Thymus (tissue), 11 donors: ENCODE data around the gene MMP24OS. TPM values are rescaled to one million over a fixed set of nuclear protein-coding genes. Genes with fewer than 3 reads are reported as not detected.
A peak's percentile ranks its signal among the peaks of the same experiment; 100 is the strongest.

Source experiments
- DNase-seq, 9 donors: peaks; one replicate each; pipeline ENCODE4 v3.0.0-alpha.2; 2013; ENCODE audit warnings: low spot score in 9 of 9, low read depth in 6 of 9, missing footprints in 1 of 9
- H3K27ac ChIP-seq, 2 donors: one replicate each; pipeline ENCODE4 v1.5.1; 2013; ENCODE audit warnings: control low read depth in 1 of 2, low read depth in 1 of 2, low read length in 1 of 2, mild to moderate bottlenecking in 1 of 2, moderate library complexity in 1 of 2
- H3K27me3 ChIP-seq, 2 donors: one replicate each; pipeline ENCODE4 v1.5.1; 2013; ENCODE audit warnings: low read length in 1 of 2; ENCODE audit not compliant: control insufficient read depth in 2 of 2, insufficient read depth in 1 of 2
- H3K36me3 ChIP-seq, 2 donors: one replicate each; pipeline ENCODE4 v1.5.1; 2013; ENCODE audit warnings: low read length in 1 of 2, mild to moderate bottlenecking in 1 of 2, moderate library complexity in 1 of 2; ENCODE audit not compliant: control insufficient read depth in 2 of 2, insufficient read depth in 2 of 2
- H3K4me1 ChIP-seq, 2 donors: one replicate each; pipeline ENCODE4 v1.5.1; 2013; ENCODE audit warnings: low read length in 2 of 2; ENCODE audit not compliant: control insufficient read depth in 2 of 2, insufficient read depth in 2 of 2
- H3K4me3 ChIP-seq, 2 donors: one replicate each; pipeline ENCODE4 v1.5.1; 2013; ENCODE audit warnings: low read length in 2 of 2, control low read depth in 1 of 2, mild to moderate bottlenecking in 1 of 2
- H3K9me3 ChIP-seq, 2 donors: one replicate each; pipeline ENCODE4 v1.5.1; 2013; ENCODE audit warnings: low read length in 1 of 2, mild to moderate bottlenecking in 1 of 2; ENCODE audit not compliant: control insufficient read depth in 2 of 2, insufficient read depth in 1 of 2
- WGBS: extraction: QIAGEN DNeasy Blood & Tissue Kit; methylation state at CpG from one replicate; pipeline ENCODE4 v1.1.7; 2013; 5-methylcytosine and 5-hydroxymethylcytosine counted together
- polyA plus RNA-seq: library from polyadenylated mRNA; stranded (reverse); fragments of 200-250 nt; gene quantifications from one replicate; pipeline ENCODE4 v1.2.3, GENCODE V29; 2013
- total RNA-seq: library from RNA; stranded (reverse); fragments of 120-200 nt; gene quantifications from one replicate; pipeline ENCODE4 v1.2.4, GENCODE V29; 2013
- donor health status: healthy.

The MMP24OS gene
- total and polyA plus RNA-seq, 2 donors = 14.3 to 32.0 TPM

DNA sequence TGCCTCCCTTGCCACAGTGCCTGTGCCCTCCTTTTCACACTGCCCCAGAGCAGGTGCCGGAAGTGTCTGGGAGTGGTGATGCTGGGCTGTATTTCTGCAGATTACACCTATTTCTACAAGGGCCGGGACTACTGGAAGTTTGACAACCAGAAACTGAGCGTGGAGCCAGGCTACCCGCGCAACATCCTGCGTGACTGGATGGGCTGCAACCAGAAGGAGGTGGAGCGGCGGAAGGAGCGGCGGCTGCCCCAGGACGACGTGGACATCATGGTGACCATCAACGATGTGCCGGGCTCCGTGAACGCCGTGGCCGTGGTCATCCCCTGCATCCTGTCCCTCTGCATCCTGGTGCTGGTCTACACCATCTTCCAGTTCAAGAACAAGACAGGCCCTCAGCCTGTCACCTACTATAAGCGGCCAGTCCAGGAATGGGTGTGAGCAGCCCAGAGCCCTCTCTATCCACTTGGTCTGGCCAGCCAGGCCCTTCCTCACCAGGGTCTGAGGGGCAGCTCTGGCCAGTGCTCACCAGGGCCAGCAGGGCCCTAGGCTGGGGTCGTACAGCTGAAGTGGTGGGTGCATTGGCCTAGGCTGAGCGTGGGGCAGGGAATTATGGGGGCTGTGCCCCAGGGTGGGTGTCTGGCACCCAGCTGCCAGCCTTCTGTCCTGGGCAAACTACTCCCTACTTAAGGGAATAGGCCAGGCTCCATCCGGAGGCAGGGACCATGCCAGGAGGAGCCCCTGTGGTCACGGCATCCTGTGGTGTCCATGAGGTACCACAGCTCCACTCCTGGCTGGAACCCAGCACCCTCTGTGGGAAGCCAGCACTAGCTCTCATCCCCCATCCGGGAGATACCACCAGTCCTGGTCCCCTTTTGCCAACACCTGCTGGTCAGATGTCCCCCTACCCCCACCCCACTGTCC, 3.5 kb downstream of the MMP24OS start:
- Histone ChIP-seq H3K36me3 (peaks cover 28 to 30% of the 10 kb centered on the region in 2 donors), H3K9me3 (no peaks in the 10 kb centered on the region), H3K4me3 (no peak overlapping the region), H3K27ac (no peak overlapping the region), H3K27me3 (no peaks in the 10 kb centered on the region), H3K4me1 (peaks cover 4 to 14% of the 10 kb centered on the region in 2 donors)
- no peak for DNase-seq
- WGBS = 98% methylated on average over 24 of the region's 24 CpGs

GRCh38 chr20:35273449-35274171, 4.3 kb downstream of the MMP24OS start:
- Histone ChIP-seq H3K4me1 (peaks cover 4 to 14% of the 10 kb centered on the region in 2 donors), H3K4me3 (no peak overlapping the region), H3K36me3 (peaks cover 20 to 22% of the 10 kb centered on the region in 2 donors), H3K9me3 (no peaks in the 10 kb centered on the region), H3K27ac (no peak overlapping the region), H3K27me3 (no peaks in the 10 kb centered on the region)
- WGBS = 95% methylated on average over 13 of the region's 13 CpGs
- no peak for DNase-seq

DNA sequence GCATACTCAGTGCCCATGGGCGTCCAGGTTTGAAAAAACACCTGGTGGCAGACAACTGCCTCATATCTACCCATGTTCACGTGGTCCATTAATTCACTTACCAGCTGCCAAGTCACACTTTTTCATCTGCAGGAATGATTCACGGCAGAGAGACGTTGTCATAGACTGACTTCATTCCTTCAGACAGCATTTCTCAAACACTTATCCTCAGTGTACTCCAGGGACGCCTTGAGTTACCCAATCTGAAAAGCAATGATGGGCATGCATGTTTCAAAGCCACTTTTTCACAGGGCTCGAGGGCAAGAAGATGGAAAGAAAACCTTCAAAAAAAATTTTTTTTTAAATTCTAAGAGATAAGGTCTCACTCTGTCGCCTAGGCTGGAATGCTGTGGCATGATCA, 6.0 kb downstream of the MMP24OS start:
- peaks cover 22 to 30% of the 10 kb centered on the region in 2 donors for H3K36me3 ChIP-seq
- H3K27ac ChIP-seq = no peak overlapping the region
- no peak overlapping the region for H3K4me3 ChIP-seq
- H3K27me3 ChIP-seq = no peaks in the 10 kb centered on the region
- 96% methylated on average over 7 of the region's 7 CpGs for WGBS
- no peak for DNase-seq
- peaks cover 4 to 6% of the 10 kb centered on the region in 2 donors for H3K4me1 ChIP-seq
- H3K9me3 ChIP-seq = no peaks in the 10 kb centered on the region

GRCh38 chr20:35271073-35271882, 6.6 kb downstream of the MMP24OS start:
- Histone ChIP-seq H3K36me3 (peaks cover 22 to 30% of the 10 kb centered on the region in 2 donors), H3K4me3 (no peak overlapping the region), H3K4me1 (peaks cover 0 to 2% of the 10 kb centered on the region in 2 donors), H3K27me3 (no peaks in the 10 kb centered on the region), H3K27ac (no peak overlapping the region), H3K9me3 (no peaks in the 10 kb centered on the region)
- DNase-seq = no peak
- 95% methylated on average over 20 of the region's 20 CpGs for WGBS

GRCh38 chr20:35270021-35270902, 7.7 kb downstream of the MMP24OS start:
- Histone ChIP-seq H3K36me3 (peaks cover 18 to 28% of the 10 kb centered on the region in 2 donors), H3K4me1 (peaks cover 0 to 2% of the 10 kb centered on the region in 2 donors), H3K4me3 (no peak overlapping the region), H3K9me3 (no peaks in the 10 kb centered on the region), H3K27me3 (no peaks in the 10 kb centered on the region), H3K27ac (no peak overlapping the region)
- 97% methylated on average over 19 of the region's 19 CpGs for WGBS
- no peak for DNase-seq

GRCh38 chr20:35269055-35269781, 8.7 kb downstream of the MMP24OS start:
- peak in 2 of 9 donors; percentile 33 to 44 for DNase-seq
- no peak overlapping the region for H3K27ac ChIP-seq
- 88% methylated on average over 14 of the region's 14 CpGs for whole genome bisulfite sequencing

DNA sequence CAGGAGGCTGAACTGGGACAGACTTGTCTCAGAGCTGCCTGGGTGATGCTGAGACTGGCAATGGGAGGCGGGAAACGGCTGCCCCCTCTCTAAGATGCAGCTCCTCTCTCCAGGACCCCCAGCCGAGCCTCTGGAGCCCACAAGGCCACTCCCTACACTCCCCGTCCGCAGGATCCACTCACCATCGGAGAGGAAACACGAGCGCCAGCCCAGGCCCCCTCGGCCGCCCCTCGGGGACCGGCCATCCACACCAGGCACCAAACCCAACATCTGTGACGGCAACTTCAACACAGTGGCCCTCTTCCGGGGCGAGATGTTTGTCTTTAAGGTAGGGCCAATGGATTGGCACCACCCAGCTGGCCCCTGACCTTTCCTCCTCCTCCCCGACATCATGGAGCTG, 10.8 kb downstream of the MMP24OS start:
- no peaks in the 10 kb centered on the region for H3K9me3 ChIP-seq
- no peak overlapping the region for H3K4me3 ChIP-seq
- DNase-seq = no peak
- WGBS = 98% methylated on average over 16 of the region's 16 CpGs
- H3K27ac ChIP-seq = no peak overlapping the region
- peaks cover 9 to 21% of the 10 kb centered on the region in 2 donors for H3K36me3 ChIP-seq
- no peaks in the 10 kb centered on the region for H3K27me3 ChIP-seq
- peaks cover 0 to 2% of the 10 kb centered on the region in 2 donors for H3K4me1 ChIP-seq

More at GRCh38 chr20:35269055-35269781, 8.7 kb downstream of the MMP24OS start:
- Histone ChIP-seq H3K36me3 (peaks cover 12 to 18% of the 10 kb centered on the region in 2 donors), H3K4me1 (peaks cover 0 to 2% of the 10 kb centered on the region in 2 donors), H3K9me3 (no peaks in the 10 kb centered on the region), H3K4me3 (no peak overlapping the region), H3K27me3 (no peaks in the 10 kb centered on the region)
